Measurements from ENCODE around the gene PDZRN4.
"Not testable (repeated sequence)": the region's sequence is repeated elsewhere in the genome, so short reads cannot be mapped to it uniquely, and the experiment has no call there.

PDZRN4 gene

DNA sequence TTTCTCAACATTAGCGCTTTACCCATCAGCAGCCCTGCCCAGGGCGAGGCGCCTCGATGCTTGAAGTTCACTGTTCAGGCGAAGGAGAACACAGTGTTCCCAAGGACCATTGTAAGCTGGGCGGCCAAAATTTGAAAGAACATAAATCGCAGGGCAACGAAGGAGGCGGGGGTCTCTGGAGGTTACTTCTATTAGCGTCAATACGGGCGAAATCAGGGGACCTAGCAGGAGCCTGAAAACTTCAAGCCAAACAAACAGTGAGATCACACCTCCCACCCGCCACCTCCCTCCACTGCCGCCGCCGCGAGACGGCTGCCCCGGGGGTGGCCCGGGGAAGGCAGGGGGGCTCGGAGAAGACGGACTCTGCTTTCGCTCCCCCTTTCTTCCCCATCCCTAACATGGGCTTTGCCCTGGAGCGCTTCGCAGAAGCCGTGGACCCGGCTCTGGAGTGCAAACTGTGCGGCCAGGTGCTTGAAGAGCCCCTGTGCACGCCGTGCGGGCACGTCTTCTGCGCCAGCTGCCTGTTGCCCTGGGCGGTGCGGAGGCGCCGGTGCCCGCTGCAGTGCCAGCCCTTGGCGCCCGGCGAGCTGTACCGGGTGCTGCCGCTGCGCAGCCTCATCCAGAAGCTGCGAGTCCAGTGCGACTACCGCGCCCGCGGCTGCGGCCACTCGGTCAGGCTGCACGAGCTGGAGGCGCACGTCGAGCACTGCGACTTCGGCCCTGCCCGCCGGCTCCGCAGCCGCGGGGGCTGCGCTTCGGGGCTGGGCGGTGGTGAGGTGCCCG lies at the start of gene PDZRN4:
TSS of gene PDZRN4 (plus strand) at position 263 of the 783 bp plus-strand sequence.
- Histone ChIP-seq H3K27ac (ENCODE audit: low read length) (peak within 1 kb of the TSS; percentile 96), H3K4me3 (ENCODE audit: low read length in 2 of 2) (peak within 1 kb of the TSS; percentile 71 to 86), H3K9ac (ENCODE audit: low read length in 2 of 2) (peak within 1 kb of the TSS; percentile 81 to 84), H3K36me3 (ENCODE audit: control insufficient read depth in 2 of 2, insufficient read depth in 2 of 2, low read length in 2 of 2) (no peaks in the 10 kb centered on the region), H3K4me1 (ENCODE audit: control insufficient read depth, insufficient read depth, low read length) (no peaks in the 10 kb centered on the region), H3K9me3 (ENCODE audit: control insufficient read depth in 2 of 2, low read length in 2 of 2) (no peaks in the 10 kb centered on the region), H3K27me3 (ENCODE audit: control insufficient read depth in 1 of 2, insufficient read depth in 2 of 2, low read length in 2 of 2) (peaks cover 0 to 5% of the 10 kb centered on the region in 2 donors)

DNA sequence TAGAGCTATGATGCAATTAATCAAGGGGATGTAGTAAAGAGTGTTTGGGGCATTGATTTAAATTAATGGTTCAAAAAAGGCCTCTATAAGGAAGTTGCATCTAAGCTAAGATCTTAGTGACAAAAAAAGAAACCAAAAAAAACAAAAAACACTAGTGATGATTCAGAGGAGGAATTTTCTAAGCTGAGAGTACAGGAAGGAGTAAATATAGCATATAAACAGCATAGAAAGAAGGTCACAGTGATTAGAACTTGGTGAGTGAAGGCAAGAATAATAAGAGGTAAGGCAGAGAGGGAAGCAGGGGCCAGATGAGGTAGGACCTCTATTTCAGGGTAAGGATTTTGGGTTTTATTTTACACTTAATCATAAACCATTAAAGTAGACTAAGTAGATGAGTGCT lies 48.0 kb upstream of the PDZRN4 start:
- Histone ChIP-seq H3K9me3 (ENCODE audit: control insufficient read depth in 2 of 2, low read length in 2 of 2) (no peaks in the 10 kb centered on the region), H3K27ac (ENCODE audit: low read length) (no peak overlapping the region), H3K9ac (ENCODE audit: low read length in 2 of 2) (no peak overlapping the region), H3K36me3 (ENCODE audit: control insufficient read depth in 2 of 2, insufficient read depth in 2 of 2, low read length in 2 of 2) (no peaks in the 10 kb centered on the region), H3K4me3 (ENCODE audit: low read length in 2 of 2) (no peak overlapping the region), H3K4me1 (ENCODE audit: control insufficient read depth, insufficient read depth, low read length) (no peaks in the 10 kb centered on the region), H3K27me3 (ENCODE audit: control insufficient read depth in 1 of 2, insufficient read depth in 2 of 2, low read length in 2 of 2) (no peaks in the 10 kb centered on the region)

DNA sequence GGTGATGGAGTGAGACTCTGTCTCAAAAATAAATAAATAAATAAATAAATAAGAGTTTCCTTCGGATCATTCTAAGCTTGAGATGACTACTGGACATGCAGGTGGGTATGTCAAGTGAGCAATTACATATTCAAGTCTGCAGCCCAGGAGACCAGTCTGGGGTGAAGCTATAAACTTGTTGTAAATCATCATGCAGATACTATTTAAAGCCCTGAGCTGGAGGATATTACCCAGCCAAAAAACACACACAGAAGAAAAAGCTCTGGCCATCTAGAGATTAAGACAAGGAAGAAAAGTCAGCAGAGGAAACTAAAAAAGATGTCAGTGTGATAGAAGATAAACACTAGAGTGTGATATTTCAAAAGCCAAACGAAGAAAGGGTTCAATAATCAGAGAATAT lies 47.0 kb upstream of the PDZRN4 start:
- Histone ChIP-seq H3K4me3 (ENCODE audit: low read length in 2 of 2) (no peak overlapping the region), H3K27me3 (ENCODE audit: control insufficient read depth in 1 of 2, insufficient read depth in 2 of 2, low read length in 2 of 2) (no peaks in the 10 kb centered on the region), H3K36me3 (ENCODE audit: control insufficient read depth in 2 of 2, insufficient read depth in 2 of 2, low read length in 2 of 2) (no peaks in the 10 kb centered on the region), H3K27ac (ENCODE audit: low read length) (no peak overlapping the region), H3K4me1 (ENCODE audit: control insufficient read depth, insufficient read depth, low read length) (no peaks in the 10 kb centered on the region), H3K9ac (ENCODE audit: low read length in 2 of 2) (no peak overlapping the region), H3K9me3 (ENCODE audit: control insufficient read depth in 2 of 2, low read length in 2 of 2) (no peaks in the 10 kb centered on the region)

DNA sequence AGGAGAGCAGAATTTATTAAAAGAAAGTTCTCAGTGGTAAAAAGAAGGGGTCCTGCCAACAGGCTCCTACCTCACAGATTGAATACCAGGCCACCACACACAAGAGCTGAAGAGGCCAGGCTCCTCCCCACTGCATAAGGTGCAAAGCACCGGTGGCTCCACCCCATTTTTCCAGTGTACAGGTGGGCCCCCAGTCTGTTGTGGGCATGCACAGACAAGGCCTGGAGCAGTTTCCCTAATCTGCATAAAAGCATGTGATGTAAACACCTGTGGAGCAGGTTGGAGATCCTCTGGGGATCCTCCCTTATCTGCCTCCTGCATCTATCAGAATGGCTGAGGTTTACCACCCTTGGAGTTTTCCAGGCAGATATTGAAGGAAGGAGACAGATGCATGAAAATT lies 45.7 kb upstream of the PDZRN4 start:
- Histone ChIP-seq H3K4me1 (ENCODE audit: control insufficient read depth, insufficient read depth, low read length) (no peaks in the 10 kb centered on the region), H3K9me3 (ENCODE audit: control insufficient read depth in 2 of 2, low read length in 2 of 2) (no peaks in the 10 kb centered on the region), H3K27me3 (ENCODE audit: control insufficient read depth in 1 of 2, insufficient read depth in 2 of 2, low read length in 2 of 2) (no peaks in the 10 kb centered on the region), H3K27ac (ENCODE audit: low read length) (no peak overlapping the region), H3K36me3 (ENCODE audit: control insufficient read depth in 2 of 2, insufficient read depth in 2 of 2, low read length in 2 of 2) (no peaks in the 10 kb centered on the region), H3K4me3 (ENCODE audit: low read length in 2 of 2) (no peak overlapping the region), H3K9ac (ENCODE audit: low read length in 2 of 2) (no peak overlapping the region)

DNA sequence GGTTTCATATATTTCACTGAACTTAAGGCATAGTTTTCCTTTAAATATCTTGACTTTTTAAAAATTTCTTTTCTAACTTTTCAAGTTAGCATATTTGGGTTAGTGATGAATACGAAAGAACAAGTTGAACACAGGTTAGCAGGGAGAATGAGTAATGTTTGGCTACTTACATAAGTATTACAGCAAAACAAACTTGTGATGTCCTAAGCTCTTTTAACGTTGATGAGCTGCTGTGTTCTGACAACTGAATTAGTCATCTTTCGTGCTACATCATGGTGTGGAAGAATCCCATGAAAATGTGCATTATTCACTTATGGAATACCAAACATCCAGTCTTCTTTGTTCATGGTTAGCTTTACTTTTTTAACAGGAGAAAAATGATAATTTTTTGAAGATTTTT lies 36.3 kb upstream of the PDZRN4 start:
- Histone ChIP-seq H3K4me3 (ENCODE audit: low read length in 2 of 2) (no peak overlapping the region), H3K27me3 (ENCODE audit: control insufficient read depth in 1 of 2, insufficient read depth in 2 of 2, low read length in 2 of 2) (no peaks in the 10 kb centered on the region), H3K27ac (ENCODE audit: low read length) (no peak overlapping the region), H3K4me1 (ENCODE audit: control insufficient read depth, insufficient read depth, low read length) (no peaks in the 10 kb centered on the region), H3K9ac (ENCODE audit: low read length in 2 of 2) (no peak overlapping the region), H3K9me3 (ENCODE audit: control insufficient read depth in 2 of 2, low read length in 2 of 2) (no peaks in the 10 kb centered on the region), H3K36me3 (ENCODE audit: control insufficient read depth in 2 of 2, insufficient read depth in 2 of 2, low read length in 2 of 2) (no peaks in the 10 kb centered on the region)

- no peak overlapping the region for H3K27ac ChIP-seq (ENCODE audit: low read length)
- no peak overlapping the region for H3K9ac ChIP-seq (ENCODE audit: low read length in 2 of 2)
- H3K4me3 ChIP-seq (ENCODE audit: low read length in 2 of 2), result no peak overlapping the region
- H3K27me3 ChIP-seq (ENCODE audit: control insufficient read depth in 1 of 2, insufficient read depth in 2 of 2, low read length in 2 of 2), result no peaks in the 10 kb centered on the region
- no peaks in the 10 kb centered on the region for H3K9me3 ChIP-seq (ENCODE audit: control insufficient read depth in 2 of 2, low read length in 2 of 2)
- H3K4me1 ChIP-seq (ENCODE audit: control insufficient read depth, insufficient read depth, low read length), result no peaks in the 10 kb centered on the region
- no peaks in the 10 kb centered on the region for H3K36me3 ChIP-seq (ENCODE audit: control insufficient read depth in 2 of 2, insufficient read depth in 2 of 2, low read length in 2 of 2)
Observed at GRCh38 chr12:41162461-41162860, 25.7 kb upstream of the PDZRN4 start.

DNA sequence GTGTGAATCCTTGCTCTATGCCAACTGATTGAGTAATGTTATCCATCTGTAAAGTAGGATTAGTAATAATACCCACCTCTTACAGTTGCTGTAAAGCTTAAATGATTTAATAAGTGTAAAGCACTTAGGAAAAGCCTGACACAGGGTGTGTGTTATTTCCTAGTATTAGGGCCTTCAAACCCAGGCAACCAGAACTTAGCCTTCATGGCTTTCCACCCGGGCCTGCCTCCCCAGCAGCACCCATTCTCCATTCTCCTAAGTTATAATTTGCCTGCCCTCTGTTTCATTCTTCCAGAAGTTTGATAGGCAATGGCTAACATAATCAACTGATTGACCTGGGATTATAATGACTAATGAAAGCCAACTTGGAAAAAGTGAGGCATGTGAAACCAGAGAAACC lies 20.4 kb upstream of the PDZRN4 start:
- Histone ChIP-seq H3K36me3 (ENCODE audit: control insufficient read depth in 2 of 2, insufficient read depth in 2 of 2, low read length in 2 of 2) (no peaks in the 10 kb centered on the region), H3K4me1 (ENCODE audit: control insufficient read depth, insufficient read depth, low read length) (no peaks in the 10 kb centered on the region), H3K4me3 (ENCODE audit: low read length in 2 of 2) (no peak overlapping the region), H3K27me3 (ENCODE audit: control insufficient read depth in 1 of 2, insufficient read depth in 2 of 2, low read length in 2 of 2) (no peaks in the 10 kb centered on the region), H3K9me3 (ENCODE audit: control insufficient read depth in 2 of 2, low read length in 2 of 2) (no peaks in the 10 kb centered on the region), H3K9ac (ENCODE audit: low read length in 2 of 2) (no peak overlapping the region), H3K27ac (ENCODE audit: low read length) (no peak overlapping the region)

- no peaks in the 10 kb centered on the region for H3K27me3 ChIP-seq (ENCODE audit: control insufficient read depth in 1 of 2, insufficient read depth in 2 of 2, low read length in 2 of 2)
- H3K9me3 ChIP-seq (ENCODE audit: control insufficient read depth in 2 of 2, low read length in 2 of 2), result no peaks in the 10 kb centered on the region
- no peaks in the 10 kb centered on the region for H3K4me1 ChIP-seq (ENCODE audit: control insufficient read depth, insufficient read depth, low read length)
- no peaks in the 10 kb centered on the region for H3K36me3 ChIP-seq (ENCODE audit: control insufficient read depth in 2 of 2, insufficient read depth in 2 of 2, low read length in 2 of 2)
- H3K4me3 ChIP-seq (ENCODE audit: low read length in 2 of 2), result no peak overlapping the region
- H3K9ac ChIP-seq (ENCODE audit: low read length in 2 of 2), result no peak overlapping the region
- no peak overlapping the region for H3K27ac ChIP-seq (ENCODE audit: low read length)
Observed at GRCh38 chr12:41174602-41175001, 13.5 kb upstream of the PDZRN4 start.

- H3K27me3 ChIP-seq (ENCODE audit: control insufficient read depth in 1 of 2, insufficient read depth in 2 of 2, low read length in 2 of 2); H3K9ac ChIP-seq (ENCODE audit: low read length in 2 of 2); H3K27ac ChIP-seq (ENCODE audit: low read length); H3K9me3 ChIP-seq (ENCODE audit: control insufficient read depth in 2 of 2, low read length in 2 of 2); H3K4me3 ChIP-seq (ENCODE audit: low read length in 2 of 2); H3K4me1 ChIP-seq (ENCODE audit: control insufficient read depth, insufficient read depth, low read length); H3K36me3 ChIP-seq (ENCODE audit: control insufficient read depth in 2 of 2, insufficient read depth in 2 of 2, low read length in 2 of 2): not testable (repeated sequence)
Observed at GRCh38 chr12:41179507-41179906, 8.6 kb upstream of the PDZRN4 start.

DNA sequence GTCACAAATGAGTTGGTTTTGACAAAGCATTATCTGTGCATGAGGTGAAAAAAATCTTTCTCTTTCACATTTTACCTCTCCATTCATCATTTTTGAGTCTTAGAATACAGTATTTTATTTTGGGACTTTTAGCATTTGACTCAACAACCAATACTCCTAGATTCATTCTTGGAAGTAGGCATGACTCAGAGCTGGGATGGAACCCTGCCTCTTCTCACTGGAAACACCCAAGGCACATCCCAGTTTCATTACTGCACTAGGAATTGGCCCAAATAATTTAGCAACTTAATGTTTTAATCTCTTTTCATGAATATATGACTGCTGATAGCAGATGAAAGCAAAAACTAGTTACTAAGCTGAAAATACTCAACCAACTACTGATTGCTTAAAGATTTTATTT lies 3.3 kb upstream of the PDZRN4 start:
- H3K4me1 ChIP-seq (ENCODE audit: control insufficient read depth, insufficient read depth, low read length), result no peaks in the 10 kb centered on the region
- no peaks in the 10 kb centered on the region for H3K36me3 ChIP-seq (ENCODE audit: control insufficient read depth in 2 of 2, insufficient read depth in 2 of 2, low read length in 2 of 2)
- H3K27me3 ChIP-seq (ENCODE audit: control insufficient read depth in 1 of 2, insufficient read depth in 2 of 2, low read length in 2 of 2), result peaks cover 0 to 5% of the 10 kb centered on the region in 2 donors
- H3K9me3 ChIP-seq (ENCODE audit: control insufficient read depth in 2 of 2, low read length in 2 of 2), result no peaks in the 10 kb centered on the region
- no peak overlapping the region for H3K4me3 ChIP-seq (ENCODE audit: low read length in 2 of 2)
- H3K9ac ChIP-seq (ENCODE audit: low read length in 2 of 2), result no peak overlapping the region
- no peak overlapping the region for H3K27ac ChIP-seq (ENCODE audit: low read length)

DNA sequence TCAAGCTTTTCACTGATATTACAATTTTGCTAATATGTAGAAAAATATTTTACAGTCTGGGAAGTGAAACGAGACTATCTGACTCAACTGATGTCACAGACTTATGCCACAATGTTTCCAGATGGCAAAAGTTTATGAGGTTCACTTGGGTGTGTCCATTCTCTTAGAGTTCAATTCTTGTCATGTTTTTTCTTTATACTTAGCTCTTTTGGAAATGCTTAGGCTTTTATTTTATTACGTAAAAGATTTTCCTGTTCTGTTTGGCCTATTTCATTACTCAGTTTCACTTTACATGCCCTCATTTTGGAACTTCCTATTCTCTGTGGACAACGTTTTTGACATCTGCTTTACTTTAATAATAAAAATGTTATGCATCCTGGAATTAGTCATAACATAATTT lies 2.1 kb upstream of the PDZRN4 start:
- Histone ChIP-seq H3K9me3 (ENCODE audit: control insufficient read depth in 2 of 2, low read length in 2 of 2) (no peaks in the 10 kb centered on the region), H3K9ac (ENCODE audit: low read length in 2 of 2) (no peak overlapping the region), H3K27ac (ENCODE audit: low read length) (peak overlapping the region; percentile 72), H3K4me3 (ENCODE audit: low read length in 2 of 2) (no peak overlapping the region), H3K4me1 (ENCODE audit: control insufficient read depth, insufficient read depth, low read length) (no peaks in the 10 kb centered on the region), H3K27me3 (ENCODE audit: control insufficient read depth in 1 of 2, insufficient read depth in 2 of 2, low read length in 2 of 2) (peaks cover 0 to 5% of the 10 kb centered on the region in 2 donors), H3K36me3 (ENCODE audit: control insufficient read depth in 2 of 2, insufficient read depth in 2 of 2, low read length in 2 of 2) (no peaks in the 10 kb centered on the region)

Measured in stomach smooth muscle (tissue), 2 donors.